GM10266 (cell line): Measurements from ENCODE around the gene ANK3.

Experiments
- DNase-seq: peaks from one replicate; pipeline ENCODE4 v3.0.0; 2012; ENCODE audit errors: extremely low spot score
- CTCF ChIP-seq: IDR thresholded peaks from 2 replicates; pipeline ENCODE4 v1.5.1; 2012; ENCODE audit warnings: mild to moderate bottlenecking, low read depth; ENCODE audit not compliant: control insufficient read depth, insufficient read depth; ENCODE audit errors: missing control alignments

Gene ANK3

GRCh38 chr10:60099998-60100747, 289.5 kb downstream of the ANK3 start:
- peak; percentile 12 for DNase-seq
- peak; percentile 68 for TF ChIP-seq CTCF

- TF ChIP-seq CTCF = peak; percentile 15
- DNase-seq = no peak
Observed at GRCh38 chr10:60098677-60099601, 290.7 kb downstream of the ANK3 start.

GRCh38 chr10:60096761-60097513, 292.7 kb downstream of the ANK3 start:
- no peak for TF ChIP-seq CTCF
- peak; percentile 16 for DNase-seq

- TF ChIP-seq CTCF = no peak
- DNase-seq = no peak
Observed at GRCh38 chr10:60093317-60093716, 296.4 kb downstream of the ANK3 start.

- DNase-seq = peak; percentile 25
Observed at GRCh38 chr10:60086862-60087261, 302.8 kb downstream of the ANK3 start.

GRCh38 chr10:60086421-60086820, 303.3 kb downstream of the ANK3 start:
- no peak for TF ChIP-seq CTCF

More at GRCh38 chr10:60086862-60087261, 302.8 kb downstream of the ANK3 start:
- no peak for TF ChIP-seq CTCF

More at GRCh38 chr10:60086421-60086820, 303.3 kb downstream of the ANK3 start:
- no peak for DNase-seq
